GM12801 (cell line): ENCODE results near the gene ZBTB20.

ENCODE experiments used
- CTCF ChIP-seq: IDR thresholded peaks from one replicate; pipeline ENCODE4 v1.5.1; 2011; ENCODE audit warnings: control low read depth; ENCODE audit not compliant: insufficient read length; ENCODE audit errors: extremely low read depth

ZBTB20 gene

GRCh38 chr3:114933407-114933806 is 213.7 kb downstream of the ZBTB20 start:
- no peak for TF ChIP-seq CTCF

- TF ChIP-seq CTCF = no peak
Measured at GRCh38 chr3:114929971-114930732, 216.9 kb downstream of the ZBTB20 start.

GRCh38 chr3:114928989-114929640 is 218.0 kb downstream of the ZBTB20 start:
- no peak for TF ChIP-seq CTCF

- TF ChIP-seq CTCF = no peak
Measured at GRCh38 chr3:114904633-114905032, 242.5 kb downstream of the ZBTB20 start.

- TF ChIP-seq CTCF = no peak
Measured at GRCh38 chr3:114903213-114903612, 243.9 kb downstream of the ZBTB20 start.

GRCh38 chr3:114902691-114903101 is 244.4 kb downstream of the ZBTB20 start:
- no peak for TF ChIP-seq CTCF

GRCh38 chr3:114900908-114901307 is 246.2 kb downstream of the ZBTB20 start:
- TF ChIP-seq CTCF = no peak
